DOHH2 (cell line): Measurements from ENCODE around the gene BCL2L1.

ENCODE experiments used
- H3F3A ChIP-seq: fragments of 200-600 bp; sonication (generic), shearing (Covaris generic); 2 replicates; pipeline ENCODE4 v1.6.0; 2016; ENCODE audit warnings: antibody characterized with exemption, mild to moderate bottlenecking; ENCODE audit not compliant: control insufficient read depth, insufficient read depth
- H3K27ac ChIP-seq: fragments of 200-600 bp; sonication (generic); 2 replicates; pipeline ENCODE4 v1.5.1; 2014; ENCODE audit warnings: low read depth, mild to moderate bottlenecking, low read length, moderate library complexity
- H3K27me3 ChIP-seq: fragments of 200-600 bp; sonication (generic); 2 replicates; pipeline ENCODE4 v1.6.1; 2014; ENCODE audit warnings: mild to moderate bottlenecking, low read length, mixed read lengths; ENCODE audit not compliant: control insufficient read depth
- H3K36me3 ChIP-seq: fragments of 200-600 bp; sonication (generic); 2 replicates; pipeline ENCODE4 v1.6.1; 2014; ENCODE audit warnings: mild to moderate bottlenecking, low read length, moderate library complexity, mixed read lengths; ENCODE audit not compliant: control insufficient read depth
- H3K4me1 ChIP-seq: fragments of 200-600 bp; sonication (generic); 2 replicates; pipeline ENCODE4 v1.6.1; 2014; ENCODE audit warnings: mild to moderate bottlenecking, low read length, mixed read lengths; ENCODE audit not compliant: control insufficient read depth
- H3K4me2 ChIP-seq: fragments of 200-600 bp; sonication (generic); 2 replicates; pipeline ENCODE4 v1.6.0; 2014; ENCODE audit warnings: mild to moderate bottlenecking, low read length, moderate library complexity
- H3K4me3 ChIP-seq: fragments of 200-600 bp; sonication (generic); 2 replicates; pipeline ENCODE4 v1.5.1; 2014; ENCODE audit warnings: mild to moderate bottlenecking, low read length, mixed read lengths
- H3K79me2 ChIP-seq: fragments of 200-600 bp; sonication (generic); 2 replicates; pipeline ENCODE4 v1.6.1; 2014; ENCODE audit warnings: mild to moderate bottlenecking, low read length, mixed read lengths; ENCODE audit not compliant: control insufficient read depth
- H3K9me2 ChIP-seq: fragments of 200-600 bp; sonication (generic); replicated peaks from 2 replicates; pipeline ENCODE4 v1.6.1; 2014; ENCODE audit warnings: mild to moderate bottlenecking, low read length, mixed read lengths; ENCODE audit not compliant: control insufficient read depth
- H3K9me3 ChIP-seq: fragments of 200-600 bp; sonication (generic); 2 replicates; pipeline ENCODE4 v1.6.1; 2014; ENCODE audit warnings: antibody characterized with exemption, low read length, mixed read lengths; ENCODE audit not compliant: control insufficient read depth, insufficient read depth
- H4K20me1 ChIP-seq: fragments of 200-600 bp; sonication (generic); 2 replicates; pipeline ENCODE4 v1.6.0; 2014; ENCODE audit warnings: low read depth, mild to moderate bottlenecking, antibody characterized with exemption, low read length, moderate library complexity; ENCODE audit not compliant: control insufficient read depth, insufficient read depth
- CTCF ChIP-seq: fragments of 200-600 bp; sonication (generic); IDR thresholded peaks from one replicate; pipeline ENCODE4 v1.5.1; 2014; ENCODE audit warnings: antibody characterized with exemption, mild to moderate bottlenecking, low read depth, low read length; ENCODE audit not compliant: poor library complexity, severe bottlenecking
- EZH2phosphoT487 ChIP-seq: fragments of 200-600 bp; sonication (generic); IDR thresholded peaks from 2 replicates; pipeline ENCODE4 v1.6.1; 2017; ENCODE audit warnings: borderline replicate concordance, mild to moderate bottlenecking, antibody characterized with exemption, low read length, moderate library complexity, mixed read lengths

Gene BCL2L1

GRCh38 chr20:31700747-31701146 is 21.9 kb downstream of the BCL2L1 start:
- Histone ChIP-seq H3K9me2 (no peaks in the 10 kb centered on the region), H3K4me1 (peaks cover 2% of the 10 kb centered on the region; the same call in 1 of the 2 replicates), H3K36me3 (no peaks in the 10 kb centered on the region; the same call in 1 of the 2 replicates), H3F3A (no peaks in the 10 kb centered on the region), H3K4me2 (no peak overlapping the region), H3K9me3 (no peaks in the 10 kb centered on the region), H3K27ac (no peak overlapping the region), H3K27me3 (no peaks in the 10 kb centered on the region), H3K4me3 (no peak overlapping the region), H4K20me1 (no peaks in the 10 kb centered on the region), H3K79me2 (peaks cover 3% of the 10 kb centered on the region; the same call in 1 of the 2 replicates)
- TF ChIP-seq EZH2phosphoT487 (no peak), CTCF (no peak)

GRCh38 chr20:31699801-31700728 is 22.6 kb downstream of the BCL2L1 start:
- Histone ChIP-seq H3K4me1 (no peaks in the 10 kb centered on the region), H3K27ac (no peak overlapping the region), H3K9me3 (no peaks in the 10 kb centered on the region), H3K36me3 (no peaks in the 10 kb centered on the region), H3K9me2 (no peaks in the 10 kb centered on the region), H4K20me1 (no peaks in the 10 kb centered on the region), H3K27me3 (no peaks in the 10 kb centered on the region), H3K4me3 (no peak overlapping the region), H3K79me2 (peaks cover 3% of the 10 kb centered on the region; the same call in 1 of the 2 replicates), H3K4me2 (no peak overlapping the region), H3F3A (no peaks in the 10 kb centered on the region)
- no peak for TF ChIP-seq EZH2phosphoT487
- TF ChIP-seq CTCF = no peak

GRCh38 chr20:31698803-31699718 is 23.6 kb downstream of the BCL2L1 start:
- TF ChIP-seq CTCF = no peak
- no peak for TF ChIP-seq EZH2phosphoT487
- H3K79me2 ChIP-seq = no peaks in the 10 kb centered on the region

More at GRCh38 chr20:31698803-31699718, 23.6 kb downstream of the BCL2L1 start:
- Histone ChIP-seq H3K27ac (no peak overlapping the region), H3K4me1 (no peaks in the 10 kb centered on the region), H3K4me2 (no peak overlapping the region), H3F3A (no peaks in the 10 kb centered on the region), H3K9me2 (no peaks in the 10 kb centered on the region), H4K20me1 (no peaks in the 10 kb centered on the region), H3K27me3 (no peaks in the 10 kb centered on the region), H3K9me3 (no peaks in the 10 kb centered on the region), H3K4me3 (no peak overlapping the region), H3K36me3 (no peaks in the 10 kb centered on the region)
